HG03439 (cell line): ENCODE data around the gene THOP1.
"Not testable (repeated sequence)": the region's sequence is repeated elsewhere in the genome, so short reads cannot be mapped to it uniquely, and the experiment has no call there.

Experiments
- ATAC-seq: cut with Tn5 transposase; IDR thresholded peaks from one replicate; pipeline ENCODE4 v1.9.1; 2021; ENCODE audit warnings: mild to moderate bottlenecking, moderate library complexity; ENCODE audit not compliant: unreplicated experiment

The THOP1 gene

DNA sequence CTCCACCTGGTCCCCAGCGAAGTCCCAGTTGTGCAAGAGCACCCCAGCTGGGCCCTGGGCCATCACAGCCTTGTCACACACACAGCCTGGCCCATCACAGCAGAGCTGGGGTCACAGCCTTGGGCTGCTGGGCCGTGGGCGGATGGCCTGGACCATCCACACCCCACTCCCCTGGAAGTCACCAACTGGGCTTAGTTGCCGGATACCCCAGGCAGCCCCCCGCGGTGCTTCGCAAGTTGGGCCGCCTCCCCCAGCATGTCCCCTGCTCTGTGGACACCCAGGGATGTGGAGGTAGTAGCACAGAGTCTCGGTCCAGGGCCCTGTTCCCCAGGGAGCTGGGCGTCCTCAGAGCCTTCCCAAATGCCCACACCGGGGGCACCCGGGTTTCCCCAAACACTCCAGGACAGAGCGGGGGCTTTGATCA is 29.9 kb downstream of the THOP1 start:
- no peak for ATAC-seq

DNA sequence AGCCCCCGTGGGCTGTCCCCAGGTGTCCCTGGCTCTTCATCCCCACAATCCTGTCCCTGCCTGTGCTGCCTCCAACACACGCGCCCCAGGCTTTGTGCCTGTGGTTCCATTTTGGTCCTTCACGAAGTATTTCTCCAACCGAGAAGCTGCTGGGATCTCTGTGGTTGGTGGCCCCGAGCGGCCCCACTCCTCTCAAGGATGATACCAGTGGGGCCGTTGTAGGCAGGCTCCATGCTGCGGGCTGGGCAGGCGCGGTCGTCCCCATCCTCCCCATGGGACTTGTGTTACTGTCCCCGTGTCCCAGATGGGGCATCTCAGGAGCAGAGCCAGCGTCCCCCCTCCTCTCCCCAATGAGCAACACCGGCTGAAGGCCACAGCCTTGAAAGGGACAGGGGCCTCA is 30.6 kb downstream of the THOP1 start:
- ATAC-seq: no peak

DNA sequence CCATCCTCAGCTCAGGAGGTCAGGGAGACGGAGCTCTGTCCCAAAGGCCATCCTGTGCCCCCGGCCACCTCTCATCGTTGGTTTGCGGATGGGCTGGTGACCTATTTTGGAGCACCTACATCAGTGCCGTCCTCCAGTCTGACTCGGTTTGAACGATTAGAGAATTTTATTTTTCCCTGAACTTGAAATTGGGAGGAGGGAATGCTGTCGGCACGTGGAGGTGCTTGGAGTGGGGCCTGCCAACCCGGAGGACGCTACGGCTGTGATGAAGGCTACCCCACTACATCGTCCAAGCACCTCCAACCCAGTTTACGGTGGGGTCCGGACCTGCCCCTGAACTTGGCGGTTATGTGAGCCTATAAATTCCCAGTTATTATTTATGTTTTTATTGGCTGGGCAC is 31.3 kb downstream of the THOP1 start:
- ATAC-seq: no peak

DNA sequence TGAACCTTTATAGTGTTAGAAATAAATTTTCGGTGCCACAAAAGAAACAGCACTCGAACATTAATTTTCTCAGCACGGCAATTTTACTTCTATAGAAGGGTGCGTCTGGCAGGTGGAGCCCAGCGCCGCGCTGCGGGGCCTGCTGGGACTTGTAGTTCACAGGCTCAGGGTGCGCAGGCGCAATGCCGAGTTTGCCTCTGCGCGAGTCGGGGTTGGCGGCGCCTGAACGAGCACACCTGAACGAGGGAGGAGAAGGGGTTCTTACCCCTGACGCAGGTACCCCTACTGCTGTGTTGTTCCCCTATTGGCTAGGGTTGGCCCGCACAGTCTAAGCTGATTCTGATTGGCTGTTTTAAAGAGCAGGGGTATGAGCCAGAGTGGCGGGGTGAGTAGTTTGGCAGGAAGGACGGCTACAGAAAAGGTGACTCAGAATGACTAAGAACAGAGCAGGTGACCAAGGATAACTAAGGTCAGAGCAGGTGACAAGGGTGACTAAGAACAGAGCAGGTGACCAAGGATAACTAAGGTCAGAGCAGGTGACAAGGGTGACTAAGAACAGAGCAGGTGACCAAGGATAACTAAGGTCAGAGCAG is 32.0 kb downstream of the THOP1 start:
- not testable (repeated sequence) for ATAC-seq

DNA sequence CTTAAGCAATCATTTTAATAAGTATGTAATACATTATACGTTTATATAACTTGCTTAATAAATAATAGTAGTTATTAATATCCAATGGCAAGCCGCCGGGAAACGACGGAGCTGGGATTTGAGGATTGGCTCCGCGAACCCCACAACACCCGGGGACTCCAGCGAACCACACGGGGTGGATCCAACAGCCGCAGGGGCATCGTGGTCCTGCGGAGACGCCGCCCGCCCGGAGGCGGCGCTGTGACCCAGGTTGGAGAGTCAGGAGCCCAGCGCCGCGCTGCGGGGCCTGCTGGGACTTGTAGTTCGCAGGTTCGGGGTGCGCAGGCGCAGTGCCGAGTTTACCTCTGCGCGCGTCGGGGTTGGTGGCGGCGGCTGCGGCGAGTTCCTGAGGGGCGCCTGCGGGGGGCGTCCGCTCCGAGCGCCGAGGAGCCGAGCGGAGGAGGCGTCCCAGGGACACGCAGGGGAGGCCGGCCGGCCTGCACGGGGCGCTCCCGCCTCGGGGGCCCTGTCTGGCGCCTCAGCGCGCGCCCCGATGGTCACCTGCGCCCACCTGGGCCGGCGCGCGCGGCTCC is 34.3 kb downstream of the THOP1 start, which contains the start of gene ZNF554:
Gene ZNF554, plus strand, starts transcription at position 329 of the 572 bp plus-strand sequence. Its CDS starts 204 bp downstream, at position 533.
- peak; percentile 87 for ATAC-seq

DNA sequence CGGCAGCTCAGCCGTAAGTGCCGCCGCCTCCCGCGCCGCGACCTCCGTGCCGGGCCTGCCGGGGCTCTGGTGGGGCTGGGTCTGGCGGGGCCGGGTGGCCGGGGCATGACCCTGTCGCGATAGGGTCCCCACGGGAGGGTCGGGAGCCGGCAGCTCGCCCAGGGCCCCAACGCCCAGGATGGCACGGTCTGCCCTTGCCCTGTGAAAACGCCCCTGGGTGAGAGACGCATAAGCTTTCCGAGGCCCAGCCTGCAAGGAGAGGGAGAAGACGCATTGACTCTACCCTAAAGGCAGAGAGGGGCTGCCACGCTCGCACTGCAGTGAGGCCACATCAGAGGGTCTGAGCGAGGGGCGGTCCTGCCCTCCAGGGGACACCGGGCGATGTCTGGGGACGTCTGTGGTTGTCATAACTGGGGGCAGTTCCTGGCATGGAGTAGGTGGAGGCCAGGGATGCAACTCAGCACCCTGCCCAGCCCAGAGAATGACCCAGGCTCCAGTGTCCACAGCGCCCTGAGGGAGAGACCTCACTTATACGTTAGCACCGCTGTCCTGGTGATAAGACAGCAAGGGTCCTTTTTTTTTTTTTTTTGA is 34.9 kb downstream of the THOP1 start:
- ATAC-seq: no peak

DNA sequence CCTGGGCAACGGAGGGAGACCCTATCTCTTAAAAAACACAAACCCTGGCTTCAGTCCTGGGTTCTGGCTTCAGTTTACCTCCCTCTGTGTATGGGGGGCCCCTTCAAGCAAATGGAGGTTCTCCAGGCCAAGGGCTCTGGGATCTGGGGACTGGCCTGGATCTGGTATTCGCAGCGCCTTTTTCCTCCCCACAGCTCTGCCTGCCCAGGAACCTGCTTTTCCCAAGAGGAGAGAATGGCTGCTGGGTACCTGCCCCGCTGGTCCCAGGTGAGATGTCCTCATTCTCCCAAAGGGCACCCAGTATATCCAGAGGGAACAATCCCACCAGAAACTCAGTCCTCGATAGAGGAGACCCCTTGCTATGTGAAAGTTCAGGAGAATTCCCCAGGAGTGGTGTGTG is 37.5 kb downstream of the THOP1 start:
- ATAC-seq: no peak

DNA sequence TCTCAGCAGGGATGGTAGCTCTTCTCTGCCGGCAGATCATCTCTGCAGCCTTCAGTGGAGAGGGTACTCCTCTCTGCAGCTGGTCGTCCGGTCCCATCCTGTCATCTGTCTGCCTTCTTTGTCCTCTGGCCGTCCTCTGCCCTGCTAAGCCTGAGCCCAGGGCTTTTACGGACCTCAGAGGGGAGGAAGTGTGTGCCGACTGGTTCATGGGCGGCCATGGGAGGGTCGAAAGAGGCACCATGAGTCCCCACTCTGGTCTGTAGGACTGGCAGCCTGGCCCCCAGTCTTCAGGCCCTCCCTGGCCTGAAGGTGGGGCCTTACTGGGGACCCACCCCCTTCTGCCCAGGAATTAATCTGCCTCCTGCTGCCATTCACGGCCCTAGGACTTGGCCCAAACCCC is 38.3 kb downstream of the THOP1 start:
- ATAC-seq: no peak

DNA sequence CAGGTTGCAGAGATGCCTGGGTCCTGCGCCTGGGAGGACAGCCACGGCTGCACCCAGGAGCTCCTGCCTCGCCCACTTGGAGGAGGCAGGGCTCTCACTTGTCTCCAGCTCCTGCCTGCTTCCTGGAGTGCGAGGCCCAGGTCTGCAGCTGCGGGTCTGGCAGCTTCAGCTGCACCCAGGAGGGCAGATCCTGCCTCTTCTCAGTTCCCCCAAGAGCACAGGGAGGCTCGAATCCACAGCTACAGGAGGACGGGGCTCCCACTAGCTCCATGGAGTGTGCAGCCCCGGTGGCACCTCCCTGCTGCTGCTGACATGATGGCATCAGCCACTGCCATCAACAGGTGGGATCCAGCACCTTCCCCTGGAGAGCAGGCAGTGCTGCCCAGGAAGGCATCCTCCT is 38.8 kb downstream of the THOP1 start:
- ATAC-seq: no peak

DNA sequence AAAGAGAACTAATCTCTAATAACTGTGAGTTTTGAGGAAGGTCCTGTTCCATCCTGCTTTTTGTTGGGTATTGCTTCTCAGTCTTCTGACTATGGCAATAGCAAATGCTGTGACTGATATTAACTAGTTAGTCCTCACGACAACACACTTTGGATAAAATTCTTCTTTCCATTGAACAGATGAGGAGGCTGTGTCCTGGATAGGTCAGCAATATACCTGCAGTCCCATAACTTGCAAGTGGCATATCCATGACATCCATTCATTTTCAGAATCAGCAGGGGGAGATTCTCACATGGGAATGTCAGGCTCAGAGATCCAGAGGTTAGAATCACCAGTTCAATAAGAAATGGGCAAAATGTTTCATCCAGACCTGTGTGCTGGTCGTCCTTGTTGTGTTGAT is 41.7 kb downstream of the THOP1 start:
- ATAC-seq: no peak

DNA sequence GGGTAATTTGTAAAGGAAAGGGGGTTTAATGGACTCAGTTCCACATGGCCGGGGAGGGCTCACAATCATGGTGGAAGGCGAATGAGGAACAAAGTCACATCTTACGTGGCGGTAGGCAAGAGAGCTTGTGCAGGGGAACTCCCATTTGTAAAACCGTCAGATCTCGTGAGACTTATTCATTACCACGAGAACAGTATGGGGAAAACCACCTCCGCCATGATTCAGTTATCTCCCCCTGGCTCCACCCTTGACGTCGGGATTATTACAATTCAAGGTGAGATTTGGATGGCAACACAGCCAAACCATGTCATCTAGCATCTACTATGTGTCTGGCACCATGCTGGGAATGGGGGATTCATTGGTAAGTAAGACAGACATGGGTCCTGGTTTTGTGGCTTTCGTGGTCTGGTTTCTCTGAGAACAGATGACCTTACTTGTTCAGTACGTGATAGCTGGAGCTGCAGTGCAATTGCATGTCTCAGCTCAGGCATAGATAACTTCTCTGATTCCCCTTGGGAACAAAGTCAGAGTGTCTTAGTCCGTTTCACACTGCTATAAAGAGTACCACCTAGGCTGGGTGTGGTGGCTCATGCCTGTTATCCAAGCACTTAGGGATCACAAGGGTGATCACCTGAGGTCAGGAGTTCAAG is 42.7 kb downstream of the THOP1 start:
- no peak for ATAC-seq

DNA sequence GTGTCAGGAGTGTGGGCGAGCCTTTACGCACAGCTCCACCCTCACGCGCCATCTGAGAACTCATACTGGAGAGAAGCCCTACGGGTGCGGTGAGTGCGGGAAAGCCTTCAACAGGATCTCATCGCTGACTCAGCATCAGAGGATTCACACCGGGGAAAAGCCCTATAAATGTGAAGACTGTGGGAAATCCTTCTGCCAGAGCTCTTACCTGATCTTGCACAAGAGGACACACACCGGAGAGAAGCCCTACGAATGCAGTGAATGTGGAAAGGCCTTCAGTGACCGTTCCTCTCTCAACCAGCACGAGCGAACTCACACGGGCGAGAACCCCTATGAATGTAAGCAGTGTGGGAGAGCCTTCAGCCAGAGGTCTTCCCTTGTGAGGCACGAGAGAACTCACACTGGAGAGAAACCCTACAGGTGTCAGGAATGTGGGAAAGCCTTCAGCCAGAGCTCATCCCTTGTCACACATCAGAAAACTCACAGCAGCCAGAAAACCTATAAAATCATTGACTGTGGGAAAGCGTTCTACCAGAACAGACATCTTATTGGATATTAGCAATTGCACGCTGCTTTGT is 49.1 kb downstream of the THOP1 start:
- no peak for ATAC-seq

DNA sequence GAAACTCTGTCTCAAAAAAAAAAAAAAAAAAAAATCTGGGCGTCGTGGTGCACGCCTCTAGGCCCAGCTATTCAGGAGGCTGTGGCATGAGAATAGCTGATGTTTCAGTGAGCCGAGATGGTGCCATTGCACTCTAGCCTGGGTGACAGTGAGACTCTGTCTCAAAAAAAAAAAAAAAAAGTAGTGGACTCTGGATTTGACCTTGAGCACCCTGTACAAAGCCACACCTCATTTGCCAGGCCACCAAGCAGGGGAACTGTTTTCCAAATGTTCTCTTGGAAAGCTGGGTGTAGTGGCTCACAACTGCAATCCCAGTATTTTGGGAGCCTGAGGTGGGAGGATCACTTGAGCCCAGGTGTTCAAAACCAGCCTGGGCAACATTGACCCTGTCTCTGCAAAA is 52.1 kb downstream of the THOP1 start:
- ATAC-seq: no peak

DNA sequence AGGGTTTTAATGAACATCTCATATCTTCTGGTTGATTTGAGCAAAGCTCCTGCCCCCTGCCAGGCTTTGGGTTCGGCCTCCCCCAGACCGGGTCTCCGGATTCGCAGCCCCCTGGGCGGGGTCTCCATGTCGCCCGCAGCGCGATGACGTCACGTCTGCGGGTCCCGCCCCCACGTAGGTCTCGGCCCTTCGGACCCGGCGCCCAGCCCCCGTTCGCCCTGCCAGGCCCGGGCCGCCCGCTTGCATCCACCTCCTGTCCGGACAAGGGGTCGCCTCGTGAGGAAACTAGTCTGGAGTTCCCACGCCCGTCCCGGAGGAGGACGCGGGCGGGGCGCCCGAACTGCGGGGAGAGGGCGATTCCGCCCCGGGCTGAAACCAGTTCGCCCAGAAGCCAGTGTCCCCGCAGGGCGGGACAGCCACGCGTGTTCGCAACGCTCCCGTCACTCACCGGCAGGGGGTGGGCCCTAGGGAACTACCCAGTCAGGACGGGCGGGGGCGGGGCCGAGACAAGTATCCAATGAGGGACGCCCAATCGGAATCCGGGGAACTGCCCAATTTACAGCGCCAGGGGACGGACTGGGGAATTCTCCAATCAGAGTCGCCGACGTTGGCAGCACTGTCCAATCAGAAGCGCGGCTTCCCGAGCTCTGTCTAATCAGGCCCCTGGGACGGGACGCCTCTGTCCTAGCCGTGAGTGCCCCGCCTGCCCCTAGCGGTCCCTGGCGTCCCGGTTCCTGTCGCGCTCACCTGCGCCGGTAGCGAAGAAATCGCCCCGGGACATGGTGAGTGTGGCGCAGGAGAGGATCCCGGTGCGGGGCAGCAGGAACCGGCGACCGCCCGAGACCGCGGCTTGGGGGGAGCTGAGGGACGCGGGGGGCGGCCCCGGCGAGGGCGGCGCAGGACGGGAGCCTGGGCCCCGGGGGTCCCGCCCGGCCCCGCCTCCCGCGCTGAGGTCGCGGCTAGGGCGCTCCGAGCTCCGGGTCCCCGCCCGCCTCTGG is 55.8 kb downstream of the THOP1 start, which contains the start of gene ZNF555:
Gene ZNF555, plus strand, starts transcription at position 682 of the 998 bp plus-strand sequence. Its CDS starts 98 bp downstream, at position 780.
- peak; percentile 92 for ATAC-seq

DNA sequence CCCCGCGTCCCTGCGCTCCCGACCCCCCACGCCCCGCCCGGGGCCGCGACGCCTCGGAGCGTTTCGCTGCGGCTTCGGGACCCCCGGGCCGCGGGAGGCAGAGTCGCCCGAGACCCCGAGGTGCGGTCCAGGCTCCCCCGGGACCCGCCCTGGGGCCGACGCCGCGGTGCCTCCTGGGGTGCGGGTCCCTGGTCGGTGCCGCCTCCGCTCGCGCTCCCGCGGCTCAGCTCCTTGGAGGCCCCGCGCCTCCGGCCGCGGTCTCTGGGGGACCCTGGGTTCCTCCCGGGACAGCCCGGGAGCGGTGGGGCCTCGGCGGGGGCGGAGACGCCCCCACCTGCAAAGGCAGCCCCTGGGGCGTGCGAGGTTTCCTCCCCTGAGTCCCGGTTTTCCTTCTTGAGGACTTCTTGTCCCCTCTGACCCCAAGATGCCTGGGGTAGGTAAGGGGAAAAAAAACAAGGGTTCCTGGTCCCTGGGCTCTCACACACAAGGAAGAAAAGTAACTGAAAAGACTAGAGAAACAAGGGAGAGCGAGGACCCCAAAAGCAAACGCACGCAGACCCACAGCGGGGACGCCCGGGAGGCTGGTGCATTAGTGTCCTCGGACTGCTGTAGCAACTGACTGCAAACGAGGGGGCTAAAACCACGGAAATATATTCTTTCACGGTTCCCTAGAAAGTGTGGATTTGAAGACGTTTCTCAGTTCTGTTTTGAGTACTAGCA is 56.7 kb downstream of the THOP1 start:
- no peak for ATAC-seq

DNA sequence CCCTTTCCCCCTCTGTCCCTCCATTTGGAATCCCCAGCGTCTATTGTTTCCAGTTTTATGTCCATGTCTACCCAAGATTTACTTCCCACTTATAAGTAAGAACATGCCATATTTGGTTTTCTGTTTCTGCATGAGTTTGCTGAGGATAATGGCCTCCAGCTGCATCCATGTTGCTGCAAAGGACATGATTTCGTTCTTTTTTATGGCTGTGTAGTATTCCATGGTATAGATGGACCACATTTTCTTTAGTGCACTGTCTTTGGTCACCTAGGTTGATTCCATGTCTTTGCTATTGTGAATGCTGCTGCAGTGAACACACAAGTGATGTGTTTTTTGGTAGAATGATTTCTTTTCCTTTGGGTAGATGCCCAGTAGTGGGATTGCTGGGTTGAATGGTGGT is 59.8 kb downstream of the THOP1 start:
- no peak for ATAC-seq

DNA sequence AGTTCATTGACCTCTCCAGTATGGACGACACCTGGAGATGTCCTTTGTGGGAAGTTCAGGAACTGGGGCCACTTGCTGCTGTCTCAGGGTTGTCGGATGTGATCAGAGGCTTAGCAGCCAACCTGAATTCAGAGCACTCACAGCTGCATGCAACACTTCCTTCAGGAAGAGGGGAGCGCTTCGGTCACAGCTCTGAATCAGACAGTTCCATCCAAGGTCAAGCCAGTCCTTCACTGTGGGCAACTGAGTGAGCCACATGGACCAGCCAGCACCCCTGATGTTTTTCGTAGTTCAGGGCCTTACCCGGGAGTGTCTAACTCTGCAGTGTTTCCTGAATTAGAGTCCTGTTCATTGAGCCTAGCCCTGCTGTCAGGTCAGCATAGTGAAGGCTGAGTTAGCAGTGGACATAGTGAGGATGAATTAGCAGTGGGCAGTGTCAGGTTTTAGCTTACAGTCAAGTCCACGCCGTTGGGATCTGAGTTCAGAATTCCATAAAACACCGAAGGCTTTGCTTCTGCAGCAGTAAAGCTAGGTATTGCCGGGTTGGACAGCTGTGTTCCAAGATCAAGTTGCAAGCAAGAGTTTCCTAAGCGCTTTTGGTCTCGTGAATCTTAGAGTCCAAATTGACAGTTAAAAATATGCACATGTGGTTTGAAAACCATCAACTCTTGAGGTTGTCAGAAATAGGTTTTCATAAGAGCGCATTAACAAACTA is 61.0 kb downstream of the THOP1 start:
- ATAC-seq: no peak

DNA sequence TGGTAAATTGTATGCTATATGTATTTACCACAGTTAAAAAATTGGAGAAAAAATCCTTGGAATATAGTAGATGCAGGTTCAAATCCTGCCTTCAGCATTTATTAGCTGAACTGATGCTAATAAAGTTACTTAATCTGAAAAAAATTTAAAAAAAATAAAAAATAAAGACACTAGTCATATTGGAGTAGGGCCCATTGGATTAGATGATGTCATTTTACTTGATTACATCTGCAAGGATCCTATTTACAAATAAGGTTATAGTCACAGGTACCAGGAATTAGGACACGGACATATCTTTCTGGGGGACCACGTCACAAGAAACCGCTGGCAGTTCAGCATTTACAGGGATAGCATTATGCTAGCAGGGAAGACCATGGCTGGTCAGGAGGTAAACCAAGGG is 62.2 kb downstream of the THOP1 start:
- ATAC-seq: no peak

DNA sequence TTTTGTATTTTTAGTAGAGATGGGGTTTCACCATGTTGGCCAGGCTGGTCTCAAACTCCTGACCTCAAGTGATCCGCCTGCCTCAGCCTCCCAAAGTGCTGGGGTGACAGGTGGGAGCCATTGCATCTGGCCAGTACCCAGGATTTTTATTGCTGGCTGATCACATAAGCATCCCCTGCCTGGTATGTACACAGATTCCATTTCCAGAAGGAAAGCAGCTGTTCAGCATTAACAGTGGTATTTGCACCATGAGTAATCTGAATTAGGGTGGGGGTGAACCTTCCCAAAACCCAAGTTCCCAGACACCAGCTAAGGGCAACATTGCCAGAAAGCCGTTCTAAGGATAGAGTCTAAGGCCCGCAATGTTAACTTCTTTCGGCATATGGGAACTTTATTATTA is 63.3 kb downstream of the THOP1 start:
- no peak for ATAC-seq
